ENCODE data around the gene TMEM44. TPM values are rescaled to one million over a fixed set of nuclear protein-coding genes. Genes with fewer than 3 reads are reported as not detected.

TMEM44 gene
- total and polyA plus RNA-seq, 11 donors: 3.8 to 8.5 (median 4.7) TPM

GRCh38 chr3:194541483-194541882, 91.7 kb downstream of the TMEM44 start:
- H3K4me3 ChIP-seq: no peak overlapping the region
- DNase-seq: no peak
- H3K4me1 ChIP-seq: peaks cover 0 to 21% (median 12%) of the 10 kb centered on the region in 12 donors
- 94 to 97% (median 96%) methylated on average over 8 of the region's 8 CpGs for WGBS, 4 donors
- no peak for ATAC-seq
- TF ChIP-seq CTCF (IDR thresholded peaks at IDR 0.05) (no peak), POLR2A (IDR thresholded peaks at IDR 0.05) (no peak)
- H3K27ac ChIP-seq: no peak overlapping the region
- H3K9me3 ChIP-seq: peaks cover 0 to under 1% (median 0%) of the 10 kb centered on the region in 12 donors
- no peaks in the 10 kb centered on the region for H3K27me3 ChIP-seq
- no peaks in the 10 kb centered on the region for H3K36me3 ChIP-seq
- intact Hi-C loops (cut with DNase I): no loop called here

DNA sequence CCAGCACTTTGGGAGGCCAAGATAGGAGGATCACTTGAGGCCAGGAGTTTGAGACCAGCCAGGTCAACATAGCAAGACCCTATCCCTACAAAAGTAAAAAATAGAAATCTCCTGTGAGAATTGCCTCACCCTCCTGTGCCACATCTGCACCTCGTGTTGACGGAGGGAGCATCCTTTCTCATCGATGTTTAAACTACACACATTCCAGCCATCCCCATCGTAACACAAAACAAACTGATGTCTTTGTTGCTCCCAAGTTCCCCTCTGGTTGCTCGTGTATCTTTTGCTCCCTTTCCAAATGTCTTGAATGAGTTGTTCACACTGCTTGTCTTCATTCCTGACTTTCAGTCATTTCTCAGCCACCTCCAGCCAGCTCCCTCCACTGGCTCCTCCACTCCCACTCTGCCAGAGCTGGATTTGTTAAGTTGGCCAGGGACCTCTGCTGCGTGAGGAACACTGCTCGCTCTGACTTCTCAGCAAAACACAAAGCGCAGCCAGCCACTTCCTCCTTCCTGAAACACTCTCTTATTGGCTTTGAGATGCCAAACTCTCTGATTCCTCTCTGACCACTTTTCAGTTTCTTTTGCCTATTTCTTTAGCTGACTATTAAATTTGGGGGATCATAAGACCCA, 92.8 kb downstream of the TMEM44 start:
- Histone ChIP-seq H3K4me3 (peak overlapping the region in 1 of 12 donors; percentile 8), H3K27ac (peak overlapping the region in 4 of 12 donors; percentile 8 to 61 (median 38)), H3K27me3 (no peaks in the 10 kb centered on the region), H3K36me3 (no peaks in the 10 kb centered on the region), H3K4me1 (peaks cover 0 to 21% (median 12%) of the 10 kb centered on the region in 12 donors), H3K9me3 (no peaks in the 10 kb centered on the region)
- WGBS, 4 donors: 65 to 72% (median 66%) methylated on average over 8 of the region's 8 CpGs
- intact Hi-C loops (cut with DNase I): no loop called here
- no peak for TF ChIP-seq POLR2A (IDR thresholded peaks at IDR 0.05)
- peak in 3 of 5 donors; percentile 27 to 46 (median 34) for DNase-seq
- peak in 3 of 4 donors; percentile 46 to 60 (median 58) for ATAC-seq

DNA sequence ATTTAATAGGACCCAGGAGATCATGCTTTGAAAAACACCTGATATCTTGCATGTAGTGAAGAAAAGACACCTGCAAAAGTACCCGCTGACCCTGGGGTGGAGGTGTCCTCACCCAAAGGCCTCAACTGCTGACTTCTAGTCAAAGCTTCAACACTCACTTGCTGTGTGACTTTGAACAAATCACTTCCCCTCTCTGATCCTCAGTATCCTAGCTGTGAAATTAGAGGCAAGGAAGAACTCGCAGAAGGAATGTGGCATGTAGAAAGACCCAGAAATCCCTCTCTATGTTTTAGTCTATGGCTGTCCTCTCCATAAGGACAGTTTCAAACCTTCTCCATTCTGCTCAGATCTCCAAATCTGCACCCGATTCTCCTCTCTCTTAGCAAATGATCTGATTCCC, 93.7 kb downstream of the TMEM44 start:
- 94 to 100% (median 96%) methylated on average over 3 of the region's 3 CpGs for WGBS, 4 donors
- H3K4me1 ChIP-seq: peaks cover 0 to 21% (median 12%) of the 10 kb centered on the region in 12 donors
- no peak overlapping the region for H3K4me3 ChIP-seq
- intact Hi-C loops (cut with DNase I): no loop called here
- TF ChIP-seq POLR2A (IDR thresholded peaks at IDR 0.05) (no peak), CTCF (IDR thresholded peaks at IDR 0.05) (no peak)
- peaks cover 0 to 5% (median under 1%) of the 10 kb centered on the region in 12 donors for H3K9me3 ChIP-seq
- H3K27me3 ChIP-seq: no peaks in the 10 kb centered on the region
- ATAC-seq (no peak), DNase-seq (no peak)
- no peak overlapping the region for H3K27ac ChIP-seq
- no peaks in the 10 kb centered on the region for H3K36me3 ChIP-seq

DNA sequence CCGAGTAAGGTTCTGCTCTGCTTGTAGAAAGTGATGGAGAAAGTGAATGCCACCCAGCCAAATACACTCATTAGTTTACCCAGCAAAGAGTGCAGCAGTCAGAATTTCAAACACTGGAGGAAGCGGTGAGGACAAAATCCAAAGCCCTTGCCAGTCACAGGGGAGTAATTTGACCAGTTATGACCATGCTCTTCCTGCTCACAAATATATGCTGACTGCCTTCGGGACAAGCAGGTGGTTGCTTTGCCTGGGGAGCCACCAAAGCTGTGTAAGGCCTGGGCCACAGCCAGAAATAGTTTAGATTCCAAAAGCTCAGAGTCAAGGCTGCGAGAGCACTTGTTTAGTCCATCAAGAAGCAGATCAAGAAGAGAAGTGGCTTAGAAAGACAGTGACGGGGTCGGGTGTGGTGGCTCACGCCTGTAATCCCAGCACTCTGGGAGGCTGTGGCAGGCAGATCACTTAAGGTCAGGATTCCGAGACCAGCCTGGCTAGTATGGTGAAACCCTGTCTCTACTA, 95.4 kb downstream of the TMEM44 start:
- intact Hi-C loops (cut with DNase I): no loop called here
- H3K27me3 ChIP-seq: no peaks in the 10 kb centered on the region
- ATAC-seq (peak in 3 of 4 donors; percentile 9 to 47 (median 32)), DNase-seq (no peak)
- WGBS, 4 donors: 54 to 66% (median 61%) methylated on average over 8 of the region's 8 CpGs
- peaks cover 0 to 14% (median 4%) of the 10 kb centered on the region in 12 donors for H3K9me3 ChIP-seq
- no peak overlapping the region for H3K4me3 ChIP-seq
- H3K4me1 ChIP-seq: peaks cover 0 to 21% (median 12%) of the 10 kb centered on the region in 12 donors
- TF ChIP-seq POLR2A (IDR thresholded peaks at IDR 0.05): no peak
- no peak for TF ChIP-seq CTCF (IDR thresholded peaks at IDR 0.05)
- H3K36me3 ChIP-seq: no peaks in the 10 kb centered on the region
- H3K27ac ChIP-seq: peak overlapping the region in 4 of 12 donors; percentile 2 to 49 (median 25)

Other genes starting within 250 kb of the TMEM44 start
- under 1 TPM in 3 of 9 donors, not detected in 6; 0.07 to 0.12 (median 0.11) TPM for gene GP5, start 234.2 kb downstream of the TMEM44 start, total RNA-seq
- under 1 TPM in 1 of 2 donors, not detected in 1; 0.04 TPM for gene GP5, start 234.2 kb downstream of the TMEM44 start, polyA plus RNA-seq
- 100 to 1,000 TPM in 5 of 9 donors, 10 to 100 TPM in 4; 37.8 to 237 (median 105) TPM for gene ATP13A3, start 146.4 kb downstream of the TMEM44 start, total RNA-seq
- 100 to 1,000 TPM in 1 of 2 donors, 10 to 100 TPM in 1; 26.6 to 117 TPM for gene ATP13A3, start 146.4 kb downstream of the TMEM44 start, polyA plus RNA-seq
- gene LSG1, start 38.8 kb upstream of the TMEM44 start, total RNA-seq: 10 to 100 TPM; 13.7 to 22.2 (median 18.9) TPM
- gene LSG1, start 38.8 kb upstream of the TMEM44 start, polyA plus RNA-seq: 10 to 100 TPM in 1 of 2 donors, 1 to 10 TPM in 1; 9.6 to 26.9 TPM
- 10 to 100 TPM; 10.5 to 34.8 (median 15.5) TPM for gene FAM43A, start 52.5 kb upstream of the TMEM44 start, total RNA-seq
- 10 to 100 TPM in 1 of 2 donors, 1 to 10 TPM in 1; 7.5 to 23.1 TPM for gene FAM43A, start 52.5 kb upstream of the TMEM44 start, polyA plus RNA-seq

Data from heart left ventricle (tissue), 16 donors.